OCI-LY7 (cell line): Measurements from ENCODE around the gene CADM2.

ENCODE experiments used
- CTCF ChIP-seq: fragments of 200-600 bp; sonication (generic); conservative IDR thresholded peaks from 2 replicates; pipeline ENCODE4 v1.5.1; 2014; ENCODE audit warnings: mild to moderate bottlenecking, antibody characterized with exemption, low read length, moderate library complexity, mixed read lengths
- EZH2phosphoT487 ChIP-seq: fragments of 200-600 bp; sonication (generic); IDR thresholded peaks from 2 replicates; pipeline ENCODE4 v1.6.1; 2018; ENCODE audit warnings: low read depth, borderline replicate concordance, mild to moderate bottlenecking, mixed run types, antibody characterized with exemption, low read length, moderate library complexity, mixed read lengths

GRCh38 chr3:85264381-85264780 lies 305.6 kb downstream of the CADM2 start:
- no peak for TF ChIP-seq CTCF
- TF ChIP-seq EZH2phosphoT487 = no peak
